Measurements from ENCODE around the gene HOXC12.

The HOXC12 gene

DNA sequence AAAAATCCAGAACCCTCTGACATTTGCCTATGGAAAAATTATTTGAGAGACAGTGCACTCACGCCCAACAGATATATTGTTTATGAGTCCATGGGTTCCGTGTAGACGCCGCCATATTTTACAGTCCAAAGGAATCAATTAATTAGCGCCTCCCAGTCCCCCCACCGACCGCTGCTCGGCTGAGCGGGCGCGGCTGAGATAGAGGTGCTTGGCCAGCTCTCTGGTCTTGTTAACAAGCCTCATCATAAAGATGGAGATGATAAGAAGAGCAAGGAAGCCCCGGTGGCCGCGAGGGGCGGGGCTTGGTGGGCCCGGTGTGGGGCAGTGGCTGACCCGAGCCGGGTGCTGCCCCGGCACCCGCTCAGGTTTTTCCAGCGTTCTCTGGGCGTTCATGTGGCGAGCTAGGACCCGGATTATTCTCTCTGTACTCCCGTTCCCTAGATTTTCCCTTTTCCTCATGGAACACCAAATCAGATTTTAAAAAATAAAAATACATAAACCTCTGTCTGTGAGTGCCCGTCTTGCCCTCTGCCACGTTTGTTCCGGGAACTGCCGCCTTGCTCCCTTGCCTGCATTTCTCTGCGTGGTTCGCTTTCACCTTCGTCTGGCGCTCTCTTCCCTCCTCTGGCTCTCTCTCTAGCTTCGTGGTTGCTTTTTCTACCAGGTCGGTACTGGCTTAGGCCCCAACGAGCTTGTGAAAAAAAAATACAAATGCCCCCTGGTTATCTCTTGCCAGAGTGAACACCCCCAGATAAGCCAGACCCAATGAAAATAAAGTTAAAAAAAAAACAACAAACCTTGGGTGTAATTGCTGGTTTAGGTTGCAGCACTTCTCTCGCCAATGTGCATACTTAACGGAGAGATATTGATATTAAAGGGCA, 9.0 kb downstream of the HOXC12 start:
- TF ChIP-seq, protein P1, sequence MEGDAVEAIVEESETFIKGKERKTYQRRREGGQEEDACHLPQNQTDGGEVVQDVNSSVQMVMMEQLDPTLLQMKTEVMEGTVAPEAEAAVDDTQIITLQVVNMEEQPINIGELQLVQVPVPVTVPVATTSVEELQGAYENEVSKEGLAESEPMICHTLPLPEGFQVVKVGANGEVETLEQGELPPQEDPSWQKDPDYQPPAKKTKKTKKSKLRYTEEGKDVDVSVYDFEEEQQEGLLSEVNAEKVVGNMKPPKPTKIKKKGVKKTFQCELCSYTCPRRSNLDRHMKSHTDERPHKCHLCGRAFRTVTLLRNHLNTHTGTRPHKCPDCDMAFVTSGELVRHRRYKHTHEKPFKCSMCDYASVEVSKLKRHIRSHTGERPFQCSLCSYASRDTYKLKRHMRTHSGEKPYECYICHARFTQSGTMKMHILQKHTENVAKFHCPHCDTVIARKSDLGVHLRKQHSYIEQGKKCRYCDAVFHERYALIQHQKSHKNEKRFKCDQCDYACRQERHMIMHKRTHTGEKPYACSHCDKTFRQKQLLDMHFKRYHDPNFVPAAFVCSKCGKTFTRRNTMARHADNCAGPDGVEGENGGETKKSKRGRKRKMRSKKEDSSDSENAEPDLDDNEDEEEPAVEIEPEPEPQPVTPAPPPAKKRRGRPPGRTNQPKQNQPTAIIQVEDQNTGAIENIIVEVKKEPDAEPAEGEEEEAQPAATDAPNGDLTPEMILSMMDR (IDR thresholded peaks at IDR 0.05): no peak

DNA sequence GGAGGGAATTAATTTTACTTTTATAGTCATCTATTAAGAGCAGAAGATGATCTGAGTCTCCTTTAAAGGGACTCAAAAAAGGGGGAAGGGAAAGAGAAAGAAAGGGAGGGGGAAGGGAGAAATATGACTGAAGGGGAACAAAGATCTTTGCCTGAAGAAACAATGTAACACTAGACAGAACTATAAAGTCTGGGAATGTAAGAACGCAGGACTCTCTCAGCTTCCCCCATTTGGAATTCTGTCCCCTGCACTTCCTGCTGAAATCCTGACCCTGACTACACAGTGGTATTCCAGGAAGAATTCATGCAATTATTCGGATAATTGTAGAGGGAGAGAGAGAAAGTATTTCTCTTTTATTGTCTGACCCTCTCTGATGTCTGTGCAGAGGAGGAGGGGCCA, 9.6 kb downstream of the HOXC12 start:
- TF ChIP-seq, protein P1 (IDR thresholded peaks at IDR 0.05): no peak

DNA sequence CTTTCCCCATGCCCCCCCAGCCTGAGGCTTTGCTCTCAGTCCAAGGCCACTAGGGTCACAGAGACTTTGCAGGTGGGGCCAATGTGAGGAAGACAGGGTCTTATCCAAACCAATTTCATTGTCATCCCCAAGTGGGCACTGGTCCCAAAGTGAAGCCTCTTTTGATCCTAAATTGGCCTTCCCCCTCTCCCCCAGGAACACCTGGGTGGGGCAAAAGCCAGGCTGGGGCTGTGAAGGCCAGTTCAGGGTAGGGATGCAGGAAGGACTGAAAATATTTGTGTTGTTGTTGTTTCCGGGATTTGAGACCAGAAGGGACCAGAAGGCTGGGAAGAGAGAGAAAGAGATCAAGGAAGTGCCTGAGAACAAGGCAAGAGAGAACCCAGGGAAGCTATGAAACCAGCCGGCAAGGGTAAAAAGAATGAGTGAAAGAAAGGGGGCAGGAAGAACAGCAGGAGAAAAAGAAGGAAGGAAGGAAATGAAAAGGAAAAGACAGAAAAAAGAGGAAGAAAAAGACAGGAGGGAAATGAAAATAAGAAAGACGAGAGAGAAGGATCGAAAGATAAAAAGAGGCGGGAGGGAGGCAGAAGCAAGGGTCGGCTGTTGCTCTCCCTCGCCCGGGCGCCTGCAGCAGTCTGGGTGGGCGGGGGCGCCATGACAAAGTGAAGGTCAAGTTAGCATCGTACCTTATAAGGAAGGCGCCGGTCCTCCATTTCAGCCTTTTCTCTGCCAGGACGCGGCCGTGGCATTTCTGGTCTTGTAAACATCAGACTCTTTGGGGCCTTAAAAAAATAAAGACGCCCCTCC, 10.8 kb downstream of the HOXC12 start:
- TF ChIP-seq, protein P1 (IDR thresholded peaks at IDR 0.05): no peak

DNA sequence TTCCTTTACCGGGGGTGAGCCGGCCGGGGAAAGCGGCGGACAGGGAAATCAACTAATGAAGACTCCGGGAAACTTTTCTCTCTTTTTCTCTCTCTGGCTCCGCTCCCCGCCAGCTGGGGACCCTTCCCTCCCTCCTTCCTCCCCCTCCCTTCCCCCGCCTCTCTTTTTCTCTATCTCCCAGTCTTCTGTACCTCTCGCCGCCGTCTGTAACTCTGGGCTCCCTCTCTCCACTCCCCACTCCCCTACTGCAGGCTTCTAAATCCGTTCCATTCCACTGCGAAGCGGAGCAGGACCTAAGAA, 11.3 kb downstream of the HOXC12 start:
- TF ChIP-seq, protein P1 (IDR thresholded peaks at IDR 0.05): no peak

DNA sequence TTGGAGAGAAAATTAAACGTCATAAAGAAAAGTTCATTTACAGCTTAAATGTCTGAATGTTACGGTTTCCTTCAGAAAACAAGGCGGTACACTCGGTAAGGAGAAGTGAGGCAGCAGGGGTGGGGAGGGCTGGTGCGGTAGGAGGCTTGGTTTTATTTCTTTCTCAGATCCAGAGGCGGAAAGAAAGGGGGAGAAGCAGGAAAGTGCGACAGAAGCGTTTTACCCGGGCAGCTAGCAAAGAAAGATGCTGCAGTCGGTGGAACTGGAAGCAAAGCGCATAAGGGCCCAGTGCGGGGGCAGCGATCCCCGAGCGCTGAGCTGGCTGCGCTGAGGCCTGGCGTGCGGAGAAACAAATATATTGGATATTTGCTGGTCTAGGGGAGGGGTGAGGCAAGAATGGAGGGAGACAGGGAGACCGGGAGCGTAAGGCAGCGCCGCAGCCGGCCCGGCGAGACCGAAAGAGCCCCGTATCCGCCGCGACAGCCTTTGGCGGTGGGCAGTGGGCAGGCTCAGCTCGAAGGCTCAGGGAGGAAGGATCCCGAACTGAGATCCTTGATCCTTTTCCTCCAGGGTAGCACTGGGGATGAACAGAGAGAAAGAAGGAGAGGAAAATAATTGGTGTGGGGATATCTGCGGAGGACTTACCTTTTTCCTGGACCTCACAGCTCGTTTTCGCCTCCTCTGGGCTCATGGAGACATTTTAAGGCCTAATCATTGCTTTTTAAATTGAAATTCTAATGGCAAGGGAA, 11.9 kb downstream of the HOXC12 start:
- TF ChIP-seq, protein P1 (IDR thresholded peaks at IDR 0.05): no peak

DNA sequence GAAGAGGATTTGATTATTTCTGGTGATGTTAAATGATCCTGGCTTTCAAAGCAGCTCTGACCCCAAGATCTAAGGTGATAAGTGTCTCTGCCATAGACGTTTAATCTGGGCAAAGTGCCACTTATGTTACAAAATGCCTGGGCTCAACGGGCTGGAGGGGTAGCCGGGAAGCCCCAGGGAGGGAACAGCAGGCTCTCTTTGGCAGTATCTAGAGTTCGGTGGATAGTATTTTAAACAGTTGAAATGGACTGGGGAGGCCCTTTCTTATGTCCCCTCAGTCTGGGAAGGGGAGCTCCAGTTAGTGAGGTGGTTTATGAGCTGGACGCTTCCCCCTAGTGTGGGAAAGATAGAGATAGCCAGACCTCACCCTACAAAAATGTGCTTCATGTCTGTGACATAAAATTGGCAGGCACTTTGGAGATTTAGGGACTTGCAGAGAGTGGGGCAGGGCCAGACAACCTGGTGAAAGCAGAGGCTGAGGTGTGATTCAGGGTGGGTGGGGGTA, 12.8 kb downstream of the HOXC12 start:
- TF ChIP-seq, protein P1 (IDR thresholded peaks at IDR 0.05): no peak
